Mesenchymal stem cell (in vitro differentiated cells and primary cell): ENCODE data around the gene OSBPL2.

Source experiments
- DNase-seq: peaks from one replicate; pipeline ENCODE4 v3.0.0-alpha.2; 2013
- H2AFZ ChIP-seq: one replicate; pipeline ENCODE4 v1.6.1; 2013; ENCODE audit warnings: low read depth, mild to moderate bottlenecking, control low read depth, inconsistent platforms, low read length, moderate library complexity
- H2AK5ac ChIP-seq: 2 replicates; pipeline ENCODE4 v1.6.1; 2013; ENCODE audit warnings: low read length, moderate library complexity, mild to moderate bottlenecking, inconsistent platforms; ENCODE audit not compliant: severe bottlenecking
- H2BK120ac ChIP-seq: one replicate; pipeline ENCODE4 v1.6.1; 2013; ENCODE audit warnings: low read depth, mild to moderate bottlenecking, inconsistent platforms, low read length, moderate library complexity
- H2BK12ac ChIP-seq, 2 experiments: one replicate each; pipeline ENCODE4 v1.6.1; 2013; ENCODE audit warnings: inconsistent platforms in 2 of 2, low read length in 2 of 2, mild to moderate bottlenecking in 2 of 2, moderate library complexity in 2 of 2, control low read depth in 1 of 2
- H2BK15ac ChIP-seq: one replicate; pipeline ENCODE4 v1.6.1; 2013; ENCODE audit warnings: mild to moderate bottlenecking, low read depth, inconsistent platforms; ENCODE audit not compliant: poor library complexity, severe bottlenecking
- H2BK5ac ChIP-seq: 2 replicates; pipeline ENCODE4 v1.6.1; 2013; ENCODE audit warnings: low read depth, mild to moderate bottlenecking, low read length, control low read depth, inconsistent platforms; ENCODE audit not compliant: poor library complexity, severe bottlenecking
- H3K14ac ChIP-seq, 2 experiments: one replicate each; pipeline ENCODE4 v1.6.1; 2013; ENCODE audit warnings: inconsistent platforms in 2 of 2, low read length in 2 of 2, control low read depth in 1 of 2, mild to moderate bottlenecking in 1 of 2, moderate library complexity in 1 of 2
- H3K18ac ChIP-seq, 2 experiments: one replicate each; pipeline ENCODE4 v1.6.1; 2013; ENCODE audit warnings: inconsistent platforms in 2 of 2, low read length in 2 of 2, control low read depth in 1 of 2, low read depth in 1 of 2, mild to moderate bottlenecking in 1 of 2
- H3K23ac ChIP-seq, 2 experiments: one replicate each; pipeline ENCODE4 v1.6.1; 2013; ENCODE audit warnings: inconsistent platforms in 2 of 2, low read length in 2 of 2, mild to moderate bottlenecking in 2 of 2, moderate library complexity in 2 of 2, control low read depth in 1 of 2
- H3K27ac ChIP-seq: 2 replicates; pipeline ENCODE4 v1.5.1; 2013; ENCODE audit warnings: mild to moderate bottlenecking, moderate library complexity, low read length, control low read depth, inconsistent platforms; ENCODE audit not compliant: poor library complexity, severe bottlenecking
- H3K27me3 ChIP-seq, 2 experiments: 2 replicates each; pipeline versions ENCODE4 v1.6.1 to v1.7.0; 2013; ENCODE audit warnings: low read length in 2 of 2, mild to moderate bottlenecking in 2 of 2, moderate library complexity in 2 of 2, control low read depth in 1 of 2, inconsistent platforms in 1 of 2; ENCODE audit not compliant: control insufficient read depth in 1 of 2, insufficient read depth in 1 of 2
- H3K36me3 ChIP-seq, 2 experiments: 2 replicates each; pipeline versions ENCODE4 v1.6.1 to v1.7.0; 2013; ENCODE audit warnings: low read length in 2 of 2, control low read depth in 1 of 2, inconsistent platforms in 1 of 2, low read depth in 1 of 2, mild to moderate bottlenecking in 1 of 2; ENCODE audit not compliant: insufficient read depth in 2 of 2, control insufficient read depth in 1 of 2
- H3K4ac ChIP-seq, 2 experiments: one replicate each; pipeline ENCODE4 v1.6.1; 2013; ENCODE audit warnings: inconsistent platforms in 2 of 2, low read length in 2 of 2, mild to moderate bottlenecking in 2 of 2, moderate library complexity in 2 of 2, control low read depth in 1 of 2, low read depth in 1 of 2
- H3K4me1 ChIP-seq: 2 replicates; pipeline ENCODE4 v1.6.1; 2013; ENCODE audit warnings: low read depth, low read length, control low read depth; ENCODE audit not compliant: control insufficient read depth, insufficient read depth
- H3K4me2 ChIP-seq: 2 replicates; pipeline ENCODE4 v1.6.1; 2013; ENCODE audit warnings: low read length, mild to moderate bottlenecking, inconsistent platforms; ENCODE audit not compliant: poor library complexity, severe bottlenecking
- H3K4me3 ChIP-seq, 2 experiments: 2 replicates each; pipeline versions ENCODE4 v1.5.1 to v1.7.0; 2013; ENCODE audit warnings: low read length in 2 of 2, mild to moderate bottlenecking in 2 of 2, control low read depth in 1 of 2, low read depth in 1 of 2; ENCODE audit not compliant: insufficient read depth in 1 of 2
- H3K79me1 ChIP-seq: replicated peaks from 2 replicates; pipeline ENCODE4 v1.6.1; 2013; ENCODE audit warnings: mild to moderate bottlenecking, control low read depth, low read length, inconsistent platforms; ENCODE audit not compliant: poor library complexity, severe bottlenecking
- H3K9ac ChIP-seq: 2 replicates; pipeline ENCODE4 v1.7.0; 2013; ENCODE audit warnings: mild to moderate bottlenecking, low read length, moderate library complexity
- H3K9me3 ChIP-seq: 2 replicates; pipeline ENCODE4 v1.7.0; 2013; ENCODE audit warnings: mild to moderate bottlenecking, low read length; ENCODE audit not compliant: control insufficient read depth
- H4K8ac ChIP-seq: one replicate; pipeline ENCODE4 v1.6.1; 2013; ENCODE audit warnings: inconsistent platforms, mild to moderate bottlenecking, low read length, moderate library complexity
- H4K91ac ChIP-seq: one replicate; pipeline ENCODE4 v1.6.1; 2013; ENCODE audit warnings: mild to moderate bottlenecking, low read length, inconsistent platforms
- WGBS: methylation state at CpG from one replicate; pipeline ENCODE4 v1.1.7; 2013; ENCODE audit warnings: mixed read lengths; 5-methylcytosine and 5-hydroxymethylcytosine counted together

The OSBPL2 gene

GRCh38 chr20:62275219-62275618, 36.9 kb downstream of the OSBPL2 start:
- Histone ChIP-seq H3K79me1 (peaks cover 15% of the 10 kb centered on the region), H3K18ac (no peak overlapping the region), H2BK5ac (no peak overlapping the region), H3K27ac (no peak overlapping the region), H2BK15ac (no peak overlapping the region), H2AK5ac (no peak overlapping the region), H3K4me1 (no peaks in the 10 kb centered on the region), H4K91ac (no peak overlapping the region), H3K4me2 (no peak overlapping the region), H2AFZ (no peak overlapping the region), H3K14ac (no peak overlapping the region), H4K8ac (no peak overlapping the region), H2BK12ac (no peak overlapping the region), H3K36me3 (peaks cover 57 to 79% of the 10 kb centered on the region in 2 experiments), H3K27me3 (no peaks in the 10 kb centered on the region), H3K4ac (no peak overlapping the region), H3K9me3 (no peaks in the 10 kb centered on the region), H3K9ac (no peak overlapping the region), H3K4me3 (no peak overlapping the region), H2BK120ac (no peak overlapping the region), H3K23ac (no peak overlapping the region)
- WGBS: 92% methylated on average over 10 of the region's 10 CpGs
- DNase-seq: no peak

- WGBS: 79% methylated on average over 6 of the region's 6 CpGs
- H2BK12ac ChIP-seq: no peak overlapping the region
- H3K9me3 ChIP-seq: no peaks in the 10 kb centered on the region
- H4K8ac ChIP-seq: no peak overlapping the region
- H3K4me3 ChIP-seq: no peak overlapping the region
- H3K23ac ChIP-seq: no peak overlapping the region
- H2BK120ac ChIP-seq: no peak overlapping the region
- H2AK5ac ChIP-seq: no peak overlapping the region
- H3K27me3 ChIP-seq: no peaks in the 10 kb centered on the region
- no peak overlapping the region for H3K4me2 ChIP-seq
- peaks cover 13% of the 10 kb centered on the region for H3K79me1 ChIP-seq
- H3K4ac ChIP-seq: no peak overlapping the region
- H3K18ac ChIP-seq: no peak overlapping the region
- no peak overlapping the region for H3K14ac ChIP-seq
- no peaks in the 10 kb centered on the region for H3K4me1 ChIP-seq
- no peak overlapping the region for H2BK15ac ChIP-seq
- H3K36me3 ChIP-seq: peaks cover 70 to 85% of the 10 kb centered on the region in 2 experiments
- H2AFZ ChIP-seq: no peak overlapping the region
- DNase-seq: no peak
- H2BK5ac ChIP-seq: no peak overlapping the region
- no peak overlapping the region for H3K9ac ChIP-seq
- H3K27ac ChIP-seq: no peak overlapping the region
- H4K91ac ChIP-seq: no peak overlapping the region
These were observed 38.1 kb downstream of the OSBPL2 start for GRCh38 chr20:62276439-62276838.

- Histone ChIP-seq H3K23ac (no peak overlapping the region), H2AK5ac (no peak overlapping the region), H3K18ac (no peak overlapping the region), H4K8ac (no peak overlapping the region), H2AFZ (no peak overlapping the region), H3K4ac (no peak overlapping the region), H3K27ac (no peak overlapping the region), H2BK120ac (no peak overlapping the region), H3K79me1 (peaks cover 14% of the 10 kb centered on the region), H4K91ac (no peak overlapping the region), H3K36me3 (peaks cover 73 to 85% of the 10 kb centered on the region in 2 experiments), H3K27me3 (no peaks in the 10 kb centered on the region), H3K14ac (no peak overlapping the region), H3K4me2 (no peak overlapping the region), H2BK15ac (no peak overlapping the region), H3K9me3 (no peaks in the 10 kb centered on the region), H2BK12ac (no peak overlapping the region), H3K9ac (no peak overlapping the region), H2BK5ac (no peak overlapping the region), H3K4me1 (no peaks in the 10 kb centered on the region), H3K4me3 (no peak overlapping the region)
- DNase-seq: no peak
- WGBS: 89% methylated on average over 13 of the region's 13 CpGs
These were observed 38.9 kb downstream of the OSBPL2 start for GRCh38 chr20:62277253-62277652.

- Histone ChIP-seq H2BK120ac (no peak overlapping the region), H3K27ac (no peak overlapping the region)
- 95% methylated on average over 3 of the region's 4 CpGs for WGBS
These were observed 42.0 kb downstream of the OSBPL2 start for GRCh38 chr20:62280303-62280702.

More at GRCh38 chr20:62280303-62280702, 42.0 kb downstream of the OSBPL2 start:
- H3K9ac ChIP-seq: no peak overlapping the region
- peaks cover 82 to 85% of the 10 kb centered on the region in 2 experiments for H3K36me3 ChIP-seq
- H2BK5ac ChIP-seq: no peak overlapping the region
- H4K91ac ChIP-seq: no peak overlapping the region
- peaks cover 16% of the 10 kb centered on the region for H3K79me1 ChIP-seq
- H3K14ac ChIP-seq: no peak overlapping the region
- H2AFZ ChIP-seq: no peak overlapping the region
- H3K4me3 ChIP-seq: no peak overlapping the region
- H3K9me3 ChIP-seq: no peaks in the 10 kb centered on the region
- H3K27me3 ChIP-seq: no peaks in the 10 kb centered on the region
- no peak overlapping the region for H4K8ac ChIP-seq
- H3K4me2 ChIP-seq: no peak overlapping the region
- no peak overlapping the region for H2AK5ac ChIP-seq
- H2BK15ac ChIP-seq: no peak overlapping the region
- no peaks in the 10 kb centered on the region for H3K4me1 ChIP-seq
- no peak overlapping the region for H3K18ac ChIP-seq
- no peak overlapping the region for H3K4ac ChIP-seq
- H3K23ac ChIP-seq: no peak overlapping the region
- no peak overlapping the region for H2BK12ac ChIP-seq
- no peak for DNase-seq
